Superior temporal gyrus (tissue), 1 donor: ENCODE measurements around the gene DLEU7.

Experiments used
- DNase-seq: peaks from one replicate; pipeline ENCODE4 v3.0.0-alpha.2; 2016; ENCODE audit errors: extremely low spot score

Gene DLEU7

GRCh38 chr13:50842990-50843256 lies 569 bp downstream of the DLEU7 start:
- no peak for DNase-seq

- DNase-seq = peak; percentile 18
Measured at GRCh38 chr13:50842251-50842989, 1.1 kb downstream of the DLEU7 start.

GRCh38 chr13:50841786-50842185 lies 1.7 kb downstream of the DLEU7 start:
- no peak for DNase-seq

- no peak for DNase-seq
Measured at GRCh38 chr13:50840284-50840683, 3.2 kb downstream of the DLEU7 start.

- DNase-seq = no peak
Measured at GRCh38 chr13:50839828-50840227, 3.7 kb downstream of the DLEU7 start.

GRCh38 chr13:50838701-50839100 lies 4.8 kb downstream of the DLEU7 start:
- no peak for DNase-seq

- no peak for DNase-seq
Measured at GRCh38 chr13:50838031-50838430, 5.5 kb downstream of the DLEU7 start.

- DNase-seq = no peak
Measured at GRCh38 chr13:50831512-50831911, 12.0 kb downstream of the DLEU7 start.

GRCh38 chr13:50829896-50830295 lies 13.6 kb downstream of the DLEU7 start:
- no peak for DNase-seq

- no peak for DNase-seq
Measured at GRCh38 chr13:50829226-50829625, 14.3 kb downstream of the DLEU7 start.

GRCh38 chr13:50826035-50826434 lies 17.5 kb downstream of the DLEU7 start:
- no peak for DNase-seq

GRCh38 chr13:50812242-50812641 lies 31.2 kb downstream of the DLEU7 start:
- DNase-seq = no peak

- peak; percentile 22 for DNase-seq
Measured at GRCh38 chr13:50810998-50811397, 32.5 kb downstream of the DLEU7 start.

- no peak for DNase-seq
Measured at GRCh38 chr13:50810468-50810867, 33.0 kb downstream of the DLEU7 start.

GRCh38 chr13:50809133-50810090 lies 34.1 kb downstream of the DLEU7 start:
- no peak for DNase-seq

- no peak for DNase-seq
Measured at GRCh38 chr13:50805805-50806204, 37.7 kb downstream of the DLEU7 start.

GRCh38 chr13:50801087-50801931 lies 42.2 kb downstream of the DLEU7 start:
- peak; percentile 92 for DNase-seq

- DNase-seq = no peak
Measured at GRCh38 chr13:50800091-50800739, 43.3 kb downstream of the DLEU7 start.

GRCh38 chr13:50798923-50799322 lies 44.6 kb downstream of the DLEU7 start:
- no peak for DNase-seq

- no peak for DNase-seq
Measured at GRCh38 chr13:50797091-50797490, 46.4 kb downstream of the DLEU7 start.

GRCh38 chr13:50796463-50796862 lies 47.0 kb downstream of the DLEU7 start:
- DNase-seq = no peak

GRCh38 chr13:50794226-50794625 lies 49.3 kb downstream of the DLEU7 start:
- no peak for DNase-seq
